Non-pigmented ciliary epithelial cell (primary cell): ENCODE results near the gene DYNLRB1.
A peak's percentile ranks its signal among the peaks of the same experiment; 100 is the strongest.
"Not testable (repeated sequence)": the region's sequence is repeated elsewhere in the genome, so short reads cannot be mapped to it uniquely, and the experiment has no call there.

Source experiments
- DNase-seq: peaks from one replicate; pipeline ENCODE4 v3.0.0-alpha.2; 2010; ENCODE audit warnings: low read depth

Gene DYNLRB1

GRCh38 chr20:34516247-34517113, at the start of gene DYNLRB1:
Gene DYNLRB1, plus strand, starts transcription at chr20:34516422. Its CDS starts 37 bp downstream, at chr20:34516459.
- DNase-seq, result peak; percentile 84

GRCh38 chr20:34468951-34469350, 47.3 kb upstream of the DYNLRB1 start:
- DNase-seq, result no peak

- DNase-seq, result no peak
Measured at GRCh38 chr20:34472246-34472925, 43.8 kb upstream of the DYNLRB1 start.

GRCh38 chr20:34473262-34473883, 42.8 kb upstream of the DYNLRB1 start:
- DNase-seq, result no peak

- no peak for DNase-seq
Measured at GRCh38 chr20:34475979-34476736, 40.1 kb upstream of the DYNLRB1 start.

GRCh38 chr20:34479627-34480026, 36.6 kb upstream of the DYNLRB1 start:
- DNase-seq, result no peak

GRCh38 chr20:34482154-34482553, 34.1 kb upstream of the DYNLRB1 start:
- not testable (repeated sequence) for DNase-seq

- not testable (repeated sequence) for DNase-seq
Measured at GRCh38 chr20:34483585-34484220, 32.5 kb upstream of the DYNLRB1 start.

GRCh38 chr20:34485068-34485634, 31.1 kb upstream of the DYNLRB1 start:
- no peak for DNase-seq

GRCh38 chr20:34491226-34491931, 24.8 kb upstream of the DYNLRB1 start:
- DNase-seq, result no peak

- no peak for DNase-seq
Measured at GRCh38 chr20:34491932-34492509, 24.2 kb upstream of the DYNLRB1 start.

- DNase-seq, result no peak
Measured at GRCh38 chr20:34493646-34494045, 22.6 kb upstream of the DYNLRB1 start.

GRCh38 chr20:34495307-34495706, 20.9 kb upstream of the DYNLRB1 start:
- no peak for DNase-seq

- DNase-seq, result no peak
Measured at GRCh38 chr20:34495916-34496315, 20.3 kb upstream of the DYNLRB1 start.

- not testable (repeated sequence) for DNase-seq
Measured at GRCh38 chr20:34497596-34497995, 18.6 kb upstream of the DYNLRB1 start.

GRCh38 chr20:34500823-34501222, 15.4 kb upstream of the DYNLRB1 start:
- no peak for DNase-seq

- no peak for DNase-seq
Measured at GRCh38 chr20:34506480-34506879, 9.7 kb upstream of the DYNLRB1 start.

GRCh38 chr20:34507702-34508413, 8.4 kb upstream of the DYNLRB1 start:
- DNase-seq, result no peak

- DNase-seq, result no peak
Measured at GRCh38 chr20:34510575-34510974, 5.6 kb upstream of the DYNLRB1 start.

GRCh38 chr20:34511891-34512265, 4.3 kb upstream of the DYNLRB1 start:
- DNase-seq, result no peak
